ENCODE data around the gene CYP4B1.

The CYP4B1 gene

DNA sequence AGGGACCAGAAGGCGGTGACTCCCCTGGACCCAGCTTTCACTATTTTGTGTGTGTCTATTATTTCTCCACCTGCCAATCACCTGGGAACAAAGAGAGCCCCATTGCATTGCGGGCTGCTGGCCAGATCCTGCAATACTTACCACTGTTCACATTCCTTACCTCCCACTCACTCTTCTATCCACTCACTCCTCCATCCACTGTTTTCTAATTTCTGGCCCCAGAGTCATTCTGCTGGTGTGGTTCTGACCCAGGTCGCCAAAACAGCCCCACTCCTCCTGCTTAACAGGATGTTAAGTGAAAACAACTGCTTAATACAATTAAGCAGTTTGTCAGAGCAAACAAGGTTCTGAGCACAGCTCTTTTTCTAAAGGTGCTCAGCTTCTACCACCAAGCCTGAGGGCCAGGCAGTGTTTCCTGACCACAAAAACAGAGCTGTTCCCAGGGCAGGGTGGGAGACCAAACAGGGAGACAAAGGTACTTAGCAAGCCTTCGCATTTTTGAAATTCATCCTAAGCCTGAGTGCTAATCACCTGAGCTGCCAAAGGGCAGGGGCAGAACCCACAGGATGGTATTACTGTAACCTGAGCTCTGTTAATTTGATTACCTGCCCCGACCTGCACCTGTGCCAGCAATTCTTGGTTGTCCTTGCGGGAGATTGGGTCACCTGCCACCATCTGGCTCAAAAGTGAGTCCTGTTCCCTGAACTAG, 41.4 kb upstream of the CYP4B1 start:
- TF ChIP-seq POLR2AphosphoS5 (IDR thresholded peaks at IDR 0.05; ENCODE audit: low read depth, low read length): no peak
- no peak for TF ChIP-seq FOXP2 (optimal IDR thresholded peaks at IDR 0.05; ENCODE audit: borderline replicate concordance, extremely low read depth, extremely low read length, insufficient read depth)
- TF ChIP-seq SIN3A (IDR thresholded peaks at IDR 0.05; ENCODE audit: borderline replicate concordance, insufficient read depth, low read length): no peak

DNA sequence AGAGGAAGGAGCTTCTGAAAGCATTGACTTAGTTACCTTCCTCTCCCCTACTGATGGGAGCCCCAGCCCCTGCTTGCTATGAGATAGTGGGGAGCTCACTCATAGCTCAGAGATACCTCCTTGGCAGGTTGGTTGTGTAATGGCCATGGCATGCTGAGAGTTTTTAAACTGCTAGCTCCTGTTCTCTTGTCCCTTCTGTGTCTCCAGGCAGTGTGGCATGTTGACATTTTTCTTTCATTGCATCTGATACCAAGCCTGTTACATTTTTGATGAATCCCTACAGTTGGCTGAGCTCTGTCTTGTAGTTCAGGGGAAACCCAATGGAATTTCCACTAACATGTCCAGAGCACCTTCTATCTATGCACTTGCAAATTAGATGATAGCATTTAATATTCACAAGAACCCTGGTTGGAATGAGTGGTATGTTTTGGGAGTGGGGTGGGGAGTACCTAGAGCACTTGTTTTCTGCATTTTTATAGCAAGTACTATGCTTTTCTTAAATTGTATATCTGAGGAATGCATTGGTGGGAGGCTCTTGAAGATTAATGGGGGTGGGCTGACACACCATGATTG, 40.8 kb upstream of the CYP4B1 start:
- TF ChIP-seq, protein P1, sequence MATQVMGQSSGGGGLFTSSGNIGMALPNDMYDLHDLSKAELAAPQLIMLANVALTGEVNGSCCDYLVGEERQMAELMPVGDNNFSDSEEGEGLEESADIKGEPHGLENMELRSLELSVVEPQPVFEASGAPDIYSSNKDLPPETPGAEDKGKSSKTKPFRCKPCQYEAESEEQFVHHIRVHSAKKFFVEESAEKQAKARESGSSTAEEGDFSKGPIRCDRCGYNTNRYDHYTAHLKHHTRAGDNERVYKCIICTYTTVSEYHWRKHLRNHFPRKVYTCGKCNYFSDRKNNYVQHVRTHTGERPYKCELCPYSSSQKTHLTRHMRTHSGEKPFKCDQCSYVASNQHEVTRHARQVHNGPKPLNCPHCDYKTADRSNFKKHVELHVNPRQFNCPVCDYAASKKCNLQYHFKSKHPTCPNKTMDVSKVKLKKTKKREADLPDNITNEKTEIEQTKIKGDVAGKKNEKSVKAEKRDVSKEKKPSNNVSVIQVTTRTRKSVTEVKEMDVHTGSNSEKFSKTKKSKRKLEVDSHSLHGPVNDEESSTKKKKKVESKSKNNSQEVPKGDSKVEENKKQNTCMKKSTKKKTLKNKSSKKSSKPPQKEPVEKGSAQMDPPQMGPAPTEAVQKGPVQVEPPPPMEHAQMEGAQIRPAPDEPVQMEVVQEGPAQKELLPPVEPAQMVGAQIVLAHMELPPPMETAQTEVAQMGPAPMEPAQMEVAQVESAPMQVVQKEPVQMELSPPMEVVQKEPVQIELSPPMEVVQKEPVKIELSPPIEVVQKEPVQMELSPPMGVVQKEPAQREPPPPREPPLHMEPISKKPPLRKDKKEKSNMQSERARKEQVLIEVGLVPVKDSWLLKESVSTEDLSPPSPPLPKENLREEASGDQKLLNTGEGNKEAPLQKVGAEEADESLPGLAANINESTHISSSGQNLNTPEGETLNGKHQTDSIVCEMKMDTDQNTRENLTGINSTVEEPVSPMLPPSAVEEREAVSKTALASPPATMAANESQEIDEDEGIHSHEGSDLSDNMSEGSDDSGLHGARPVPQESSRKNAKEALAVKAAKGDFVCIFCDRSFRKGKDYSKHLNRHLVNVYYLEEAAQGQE (IDR thresholded peaks at IDR 0.05; ENCODE audit: insufficient read depth in 1 of 2, low read depth in 2 of 2, low read length in 2 of 2): no peak

DNA sequence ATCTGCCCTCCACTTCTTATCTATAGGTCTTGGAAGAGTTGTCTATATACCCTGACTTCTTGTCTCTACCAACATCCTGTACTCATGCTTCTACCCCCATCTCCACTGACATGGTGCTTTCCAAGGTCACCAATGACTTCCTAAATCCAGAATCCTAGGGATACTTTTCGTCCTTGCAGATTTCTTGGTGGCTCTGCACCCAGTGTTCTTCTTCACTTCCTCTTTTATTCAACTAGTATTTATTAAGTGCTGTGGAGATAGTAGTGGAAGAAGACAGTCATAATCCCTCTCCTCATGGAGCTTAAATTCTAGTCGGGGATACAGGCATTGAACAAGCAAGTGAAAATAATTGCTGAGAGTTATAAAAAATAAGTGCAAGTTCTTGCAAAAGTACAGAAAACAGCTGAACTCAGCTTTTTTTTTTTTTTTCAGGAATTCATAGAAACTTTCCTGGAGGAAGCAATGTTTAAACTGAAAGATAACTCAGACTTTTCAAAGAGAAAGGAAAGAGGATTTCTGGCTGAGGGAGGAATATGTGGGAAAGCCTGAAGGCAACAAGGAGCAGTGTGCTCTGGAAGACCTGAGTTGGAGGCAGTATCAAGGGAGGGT, 38.2 kb upstream of the CYP4B1 start:
- TF ChIP-seq POLR2AphosphoS5 (IDR thresholded peaks at IDR 0.05; ENCODE audit: low read depth, low read length): no peak
- TF ChIP-seq, protein P1 (IDR thresholded peaks at IDR 0.05; ENCODE audit: insufficient read depth in 1 of 2, low read depth in 2 of 2, low read length in 2 of 2): no peak
- no peak for TF ChIP-seq SIN3A (IDR thresholded peaks at IDR 0.05; ENCODE audit: borderline replicate concordance, insufficient read depth, low read length)
- TF ChIP-seq FOXP2 (optimal IDR thresholded peaks at IDR 0.05; ENCODE audit: borderline replicate concordance, extremely low read depth, extremely low read length, insufficient read depth): no peak
- no peak for TF ChIP-seq TAF1 (IDR thresholded peaks at IDR 0.05; ENCODE audit: borderline replicate concordance, insufficient read depth, low read length)

DNA sequence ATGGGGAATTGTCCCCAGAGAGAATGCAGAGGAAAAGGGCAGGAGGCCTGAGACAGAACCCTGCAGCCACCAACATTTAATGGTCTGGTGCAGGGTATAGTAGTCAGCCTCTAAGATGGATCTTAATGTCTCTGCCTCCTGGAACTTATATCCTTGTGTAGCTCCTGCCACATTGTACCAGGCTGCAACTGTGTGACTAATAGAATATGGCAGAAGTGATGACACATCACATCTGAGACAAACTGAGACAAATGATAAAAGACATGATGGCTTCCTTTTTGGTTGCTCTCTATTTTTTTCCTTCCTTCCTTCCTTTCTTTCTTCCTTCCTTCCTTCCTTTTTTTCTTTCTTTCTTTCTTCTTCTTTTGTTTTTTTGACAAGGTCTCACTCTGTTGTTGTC, 37.1 kb upstream of the CYP4B1 start:
- TF ChIP-seq POLR2AphosphoS5 (IDR thresholded peaks at IDR 0.05; ENCODE audit: low read depth, low read length) (no peak), FOXP2 (optimal IDR thresholded peaks at IDR 0.05; ENCODE audit: borderline replicate concordance, extremely low read depth, extremely low read length, insufficient read depth) (no peak), TAF1 (IDR thresholded peaks at IDR 0.05; ENCODE audit: borderline replicate concordance, insufficient read depth, low read length) (no peak), SIN3A (IDR thresholded peaks at IDR 0.05; ENCODE audit: borderline replicate concordance, insufficient read depth, low read length) (no peak)

DNA sequence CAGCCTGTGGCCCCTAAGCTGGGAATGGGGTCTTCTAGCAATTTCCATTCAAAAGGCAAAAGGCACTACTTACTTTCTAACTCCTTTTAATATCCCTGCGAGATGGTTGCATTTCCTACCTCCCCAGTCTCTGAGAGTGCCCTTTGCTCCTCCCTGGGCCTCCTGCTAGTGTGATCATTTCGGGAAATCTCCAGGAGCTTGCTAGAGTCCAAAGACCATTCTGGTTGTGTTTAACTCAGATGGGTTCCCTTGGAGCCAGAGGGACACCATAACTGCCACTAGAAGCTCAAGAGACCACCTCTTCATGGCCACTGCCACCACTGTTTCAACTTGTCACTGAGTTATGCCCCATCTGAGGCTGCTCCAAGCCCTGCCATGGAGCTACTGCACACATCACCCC, 34.4 kb upstream of the CYP4B1 start:
- no peak for TF ChIP-seq POLR2AphosphoS5 (IDR thresholded peaks at IDR 0.05; ENCODE audit: low read depth, low read length)
- TF ChIP-seq, protein P1 (IDR thresholded peaks at IDR 0.05; ENCODE audit: insufficient read depth in 1 of 2, low read depth in 2 of 2, low read length in 2 of 2): no peak
- TF ChIP-seq SIN3A (IDR thresholded peaks at IDR 0.05; ENCODE audit: borderline replicate concordance, insufficient read depth, low read length): no peak
- no peak for TF ChIP-seq TAF1 (IDR thresholded peaks at IDR 0.05; ENCODE audit: borderline replicate concordance, insufficient read depth, low read length)
- TF ChIP-seq FOXP2 (optimal IDR thresholded peaks at IDR 0.05; ENCODE audit: borderline replicate concordance, extremely low read depth, extremely low read length, insufficient read depth): no peak

DNA sequence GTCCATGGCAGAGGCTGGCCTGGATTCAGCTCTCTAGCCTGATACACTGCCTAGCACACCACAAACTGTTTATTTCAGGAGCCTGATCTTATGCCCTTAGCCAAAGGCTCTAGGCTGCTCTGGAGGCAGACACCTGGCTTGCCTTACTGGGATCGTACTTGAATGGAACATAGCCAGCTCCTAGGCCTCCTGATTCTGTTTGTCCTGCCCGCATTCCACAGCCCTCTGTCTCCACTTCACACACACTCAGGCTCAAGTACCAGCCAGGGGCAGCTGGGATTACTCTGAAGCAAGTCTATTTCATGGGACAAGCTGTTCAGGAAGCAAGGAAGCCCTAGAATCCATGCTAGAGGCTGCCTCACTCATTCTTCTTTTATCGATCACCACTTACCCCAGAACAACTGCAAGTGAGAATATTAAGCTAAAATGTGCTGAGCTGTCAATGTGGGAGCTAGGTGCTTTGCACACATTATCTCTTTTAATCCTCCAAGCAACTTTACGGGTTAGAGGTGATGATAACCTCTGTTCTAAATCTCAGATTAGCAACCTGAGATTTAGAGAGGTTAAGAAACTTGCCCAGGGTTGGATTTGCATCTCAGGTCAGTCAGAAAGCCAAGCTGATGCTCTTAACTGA, 31.1 kb upstream of the CYP4B1 start:
- TF ChIP-seq SIN3A (IDR thresholded peaks at IDR 0.05; ENCODE audit: borderline replicate concordance, insufficient read depth, low read length) (no peak), TAF1 (IDR thresholded peaks at IDR 0.05; ENCODE audit: borderline replicate concordance, insufficient read depth, low read length) (no peak), FOXP2 (optimal IDR thresholded peaks at IDR 0.05; ENCODE audit: borderline replicate concordance, extremely low read depth, extremely low read length, insufficient read depth) (no peak), POLR2AphosphoS5 (IDR thresholded peaks at IDR 0.05; ENCODE audit: low read depth, low read length) (no peak)
- TF ChIP-seq, protein P1 (IDR thresholded peaks at IDR 0.05; ENCODE audit: insufficient read depth in 1 of 2, low read depth in 2 of 2, low read length in 2 of 2): no peak

All from PFSK-1 (cell line).